Measurements from ENCODE around the gene BNIP1.

BNIP1 gene

GRCh38 chr5:173175523-173175922, 31.2 kb downstream of the BNIP1 start:
- Histone ChIP-seq H3K4me3 (ENCODE audit: low read length) (no peak overlapping the region), H3K27ac (ENCODE audit: low read depth, low read length) (no peak overlapping the region), H3K27me3 (ENCODE audit: control insufficient read depth, insufficient read depth, low read length) (peaks cover 2% of the 10 kb centered on the region), H3K36me3 (ENCODE audit: control insufficient read depth, insufficient read depth, low read length) (no peaks in the 10 kb centered on the region), H3K4me1 (ENCODE audit: control insufficient read depth, insufficient read depth, low read length) (no peaks in the 10 kb centered on the region), H3K9ac (ENCODE audit: low read length) (no peak overlapping the region)

GRCh38 chr5:173178369-173178910, 34.1 kb downstream of the BNIP1 start:
- H3K4me3 ChIP-seq (ENCODE audit: low read length): no peak overlapping the region
- H3K36me3 ChIP-seq (ENCODE audit: control insufficient read depth, insufficient read depth, low read length): no peaks in the 10 kb centered on the region
- no peaks in the 10 kb centered on the region for H3K4me1 ChIP-seq (ENCODE audit: control insufficient read depth, insufficient read depth, low read length)
- no peak overlapping the region for H3K27ac ChIP-seq (ENCODE audit: low read depth, low read length)
- peaks cover 2% of the 10 kb centered on the region for H3K27me3 ChIP-seq (ENCODE audit: control insufficient read depth, insufficient read depth, low read length)
- H3K9ac ChIP-seq (ENCODE audit: low read length): no peak overlapping the region

GRCh38 chr5:173180331-173180730, 36.0 kb downstream of the BNIP1 start:
- no peak overlapping the region for H3K9ac ChIP-seq (ENCODE audit: low read length)
- H3K4me3 ChIP-seq (ENCODE audit: low read length): no peak overlapping the region
- no peak overlapping the region for H3K27ac ChIP-seq (ENCODE audit: low read depth, low read length)
- H3K36me3 ChIP-seq (ENCODE audit: control insufficient read depth, insufficient read depth, low read length): no peaks in the 10 kb centered on the region
- no peaks in the 10 kb centered on the region for H3K4me1 ChIP-seq (ENCODE audit: control insufficient read depth, insufficient read depth, low read length)
- H3K27me3 ChIP-seq (ENCODE audit: control insufficient read depth, insufficient read depth, low read length): peaks cover 2% of the 10 kb centered on the region

DNA sequence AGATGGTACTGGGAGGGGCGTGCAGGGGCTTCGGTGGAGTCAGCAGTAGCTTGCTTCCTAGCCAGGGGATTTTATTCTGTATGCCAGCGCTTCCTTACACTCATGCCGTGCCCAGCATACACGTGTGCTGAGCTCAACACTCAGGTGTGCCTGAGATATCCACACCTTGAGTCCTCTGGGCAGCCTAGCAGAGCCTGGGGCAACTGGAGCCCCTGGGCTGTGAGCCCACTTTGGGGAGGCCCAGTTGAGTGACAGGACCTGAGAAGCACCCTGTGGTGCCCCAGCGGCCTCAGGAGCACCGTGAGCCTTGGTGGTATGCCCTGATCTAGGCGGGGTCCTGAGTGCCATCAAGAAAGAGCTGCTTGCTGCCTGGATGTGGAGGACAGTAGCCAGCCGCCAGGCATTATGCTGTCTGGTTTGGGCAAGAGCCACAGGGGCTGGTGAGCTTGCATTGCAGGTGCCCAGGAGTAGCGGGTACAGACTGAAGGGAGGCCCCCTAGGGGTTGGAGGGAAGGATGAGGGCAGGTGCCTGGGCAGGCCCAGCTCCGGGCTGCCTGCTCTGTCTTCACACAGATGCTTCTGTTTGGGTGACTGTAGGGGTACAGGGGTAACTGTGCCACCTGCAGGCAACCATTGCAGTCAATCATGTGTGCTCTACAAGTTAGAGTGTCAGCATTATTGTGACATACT, 42.9 kb downstream of the BNIP1 start:
- H3K4me1 ChIP-seq (ENCODE audit: control insufficient read depth, insufficient read depth, low read length): no peaks in the 10 kb centered on the region
- H3K27me3 ChIP-seq (ENCODE audit: control insufficient read depth, insufficient read depth, low read length): no peaks in the 10 kb centered on the region
- H3K27ac ChIP-seq (ENCODE audit: low read depth, low read length): no peak overlapping the region
- H3K36me3 ChIP-seq (ENCODE audit: control insufficient read depth, insufficient read depth, low read length): no peaks in the 10 kb centered on the region
- no peak overlapping the region for H3K9ac ChIP-seq (ENCODE audit: low read length)
- no peak overlapping the region for H3K4me3 ChIP-seq (ENCODE audit: low read length)

DNA sequence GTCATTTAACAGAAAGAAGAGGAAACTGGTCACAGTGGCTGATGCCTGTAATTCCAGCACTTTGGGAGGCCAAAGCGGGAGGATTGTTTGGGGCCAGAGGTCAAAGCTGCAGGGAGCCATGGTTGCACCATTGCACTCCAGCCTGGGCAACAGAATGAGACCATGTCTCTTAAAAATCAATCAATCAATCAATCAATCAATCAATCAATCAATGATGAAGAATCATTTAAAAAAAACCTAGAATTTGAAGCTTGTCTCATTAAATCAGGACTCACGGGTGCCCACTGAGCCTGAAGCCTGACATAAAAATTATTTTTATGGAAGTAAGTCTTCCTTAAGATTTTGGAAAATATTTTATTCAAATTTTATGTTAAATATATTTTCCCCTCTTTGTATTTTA, 43.9 kb downstream of the BNIP1 start:
- H3K27me3 ChIP-seq (ENCODE audit: control insufficient read depth, insufficient read depth, low read length): no peaks in the 10 kb centered on the region
- H3K4me1 ChIP-seq (ENCODE audit: control insufficient read depth, insufficient read depth, low read length): no peaks in the 10 kb centered on the region
- H3K36me3 ChIP-seq (ENCODE audit: control insufficient read depth, insufficient read depth, low read length): no peaks in the 10 kb centered on the region
- no peak overlapping the region for H3K9ac ChIP-seq (ENCODE audit: low read length)
- no peak overlapping the region for H3K4me3 ChIP-seq (ENCODE audit: low read length)
- no peak overlapping the region for H3K27ac ChIP-seq (ENCODE audit: low read depth, low read length)

DNA sequence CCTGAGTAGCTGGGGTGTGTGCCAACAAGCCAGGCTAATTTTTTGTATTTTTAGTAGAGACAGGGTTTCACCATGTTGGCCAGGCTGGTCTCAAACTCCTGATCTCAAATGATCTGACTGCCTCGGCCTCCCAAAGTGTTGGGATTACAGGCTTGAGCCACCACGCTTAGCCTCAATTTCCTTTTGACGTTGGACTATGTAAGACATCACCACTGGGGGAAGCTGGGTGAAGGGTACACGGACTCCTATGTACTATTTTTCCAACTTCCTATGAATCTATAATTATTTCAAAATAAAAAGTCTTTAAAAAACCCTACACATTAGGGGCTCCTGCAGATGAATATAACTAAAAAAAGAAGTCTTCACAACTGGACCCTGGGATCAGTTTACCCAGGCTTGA, 46.7 kb downstream of the BNIP1 start:
- H3K27me3 ChIP-seq (ENCODE audit: control insufficient read depth, insufficient read depth, low read length): no peaks in the 10 kb centered on the region
- H3K4me1 ChIP-seq (ENCODE audit: control insufficient read depth, insufficient read depth, low read length): no peaks in the 10 kb centered on the region
- H3K4me3 ChIP-seq (ENCODE audit: low read length): no peak overlapping the region
- H3K36me3 ChIP-seq (ENCODE audit: control insufficient read depth, insufficient read depth, low read length): no peaks in the 10 kb centered on the region
- no peak overlapping the region for H3K9ac ChIP-seq (ENCODE audit: low read length)
- H3K27ac ChIP-seq (ENCODE audit: low read depth, low read length): no peak overlapping the region

DNA sequence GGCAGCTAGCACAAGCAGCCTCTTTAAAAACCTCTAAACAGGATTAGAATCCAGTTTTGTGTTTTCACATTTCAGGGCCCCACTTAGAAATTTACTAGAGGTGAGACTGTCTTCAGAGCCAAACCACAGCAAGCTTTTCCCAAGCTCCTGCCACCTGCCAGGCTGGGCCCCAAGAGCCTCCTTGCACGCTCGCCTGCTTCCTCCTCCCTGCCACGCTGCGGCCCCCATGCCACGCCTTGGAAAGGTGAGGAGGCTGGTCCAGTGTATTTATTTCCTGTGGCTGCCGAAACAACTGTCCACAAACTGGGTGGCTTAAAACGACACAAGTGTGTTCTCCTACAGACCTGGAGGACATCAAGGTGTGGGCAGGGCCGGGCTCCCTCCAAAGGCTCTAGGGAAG, 47.2 kb downstream of the BNIP1 start:
- no peak overlapping the region for H3K9ac ChIP-seq (ENCODE audit: low read length)
- H3K27me3 ChIP-seq (ENCODE audit: control insufficient read depth, insufficient read depth, low read length): peaks cover under 1% of the 10 kb centered on the region
- no peaks in the 10 kb centered on the region for H3K4me1 ChIP-seq (ENCODE audit: control insufficient read depth, insufficient read depth, low read length)
- no peaks in the 10 kb centered on the region for H3K36me3 ChIP-seq (ENCODE audit: control insufficient read depth, insufficient read depth, low read length)
- no peak overlapping the region for H3K27ac ChIP-seq (ENCODE audit: low read depth, low read length)
- no peak overlapping the region for H3K4me3 ChIP-seq (ENCODE audit: low read length)

DNA sequence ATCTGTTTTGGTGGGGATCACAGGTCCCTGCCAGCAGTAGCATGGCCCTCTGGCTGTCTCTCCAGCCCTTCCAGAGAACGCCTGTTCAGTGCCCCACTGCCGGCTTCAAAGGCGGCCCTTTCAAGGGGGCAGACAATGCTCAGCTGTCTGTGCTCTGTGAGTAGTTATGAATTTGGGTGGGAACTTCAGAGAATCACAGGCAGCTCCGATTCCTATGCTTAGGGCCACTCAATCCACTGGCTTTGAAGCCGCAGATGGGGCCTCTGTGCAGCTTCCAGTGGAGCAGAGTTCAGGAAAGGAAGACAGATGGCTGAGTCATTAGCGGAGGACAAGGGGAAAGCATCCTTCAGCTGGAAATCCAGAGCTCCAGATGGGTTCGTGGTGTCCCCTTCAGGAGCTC, 48.2 kb downstream of the BNIP1 start:
- H3K36me3 ChIP-seq (ENCODE audit: control insufficient read depth, insufficient read depth, low read length): no peaks in the 10 kb centered on the region
- peaks cover 3% of the 10 kb centered on the region for H3K27me3 ChIP-seq (ENCODE audit: control insufficient read depth, insufficient read depth, low read length)
- H3K4me3 ChIP-seq (ENCODE audit: low read length): no peak overlapping the region
- H3K9ac ChIP-seq (ENCODE audit: low read length): no peak overlapping the region
- H3K27ac ChIP-seq (ENCODE audit: low read depth, low read length): no peak overlapping the region
- no peaks in the 10 kb centered on the region for H3K4me1 ChIP-seq (ENCODE audit: control insufficient read depth, insufficient read depth, low read length)

GRCh38 chr5:173196133-173196952, 52.0 kb downstream of the BNIP1 start:
- H3K36me3 ChIP-seq (ENCODE audit: control insufficient read depth, insufficient read depth, low read length): no peaks in the 10 kb centered on the region
- peaks cover 7% of the 10 kb centered on the region for H3K27me3 ChIP-seq (ENCODE audit: control insufficient read depth, insufficient read depth, low read length)
- H3K4me1 ChIP-seq (ENCODE audit: control insufficient read depth, insufficient read depth, low read length): no peaks in the 10 kb centered on the region
- no peak overlapping the region for H3K27ac ChIP-seq (ENCODE audit: low read depth, low read length)
- H3K9ac ChIP-seq (ENCODE audit: low read length): no peak overlapping the region
- no peak overlapping the region for H3K4me3 ChIP-seq (ENCODE audit: low read length)

GRCh38 chr5:173197375-173197891, 53.1 kb downstream of the BNIP1 start:
- no peak overlapping the region for H3K27ac ChIP-seq (ENCODE audit: low read depth, low read length)

DNA sequence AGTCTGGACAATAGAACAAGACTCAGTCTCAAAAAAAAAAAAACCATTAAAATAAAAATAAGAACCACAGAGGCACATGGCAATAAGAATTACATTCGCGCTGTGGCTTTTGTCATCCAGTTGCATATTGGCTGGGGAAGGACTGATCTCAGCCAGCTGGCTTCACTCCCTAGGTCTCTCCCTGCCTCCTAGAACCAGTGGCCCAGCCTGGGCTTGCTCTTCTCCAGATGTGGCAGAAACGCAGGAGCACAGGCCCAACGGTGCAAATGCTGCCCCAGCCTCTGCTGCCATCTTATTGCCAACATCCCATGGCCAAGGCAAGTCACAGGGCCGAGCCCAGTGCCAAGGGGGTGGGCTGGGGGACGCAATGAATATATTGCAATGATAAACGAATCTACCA, 53.7 kb downstream of the BNIP1 start:
- Histone ChIP-seq H3K36me3 (ENCODE audit: control insufficient read depth, insufficient read depth, low read length) (no peaks in the 10 kb centered on the region), H3K9ac (ENCODE audit: low read length) (no peak overlapping the region), H3K27me3 (ENCODE audit: control insufficient read depth, insufficient read depth, low read length) (peaks cover 10% of the 10 kb centered on the region)

More at GRCh38 chr5:173197375-173197891, 53.1 kb downstream of the BNIP1 start:
- peaks cover 7% of the 10 kb centered on the region for H3K27me3 ChIP-seq (ENCODE audit: control insufficient read depth, insufficient read depth, low read length)
- no peak overlapping the region for H3K9ac ChIP-seq (ENCODE audit: low read length)
- H3K4me3 ChIP-seq (ENCODE audit: low read length): no peak overlapping the region
- no peaks in the 10 kb centered on the region for H3K36me3 ChIP-seq (ENCODE audit: control insufficient read depth, insufficient read depth, low read length)
- H3K4me1 ChIP-seq (ENCODE audit: control insufficient read depth, insufficient read depth, low read length): no peaks in the 10 kb centered on the region

DNA sequence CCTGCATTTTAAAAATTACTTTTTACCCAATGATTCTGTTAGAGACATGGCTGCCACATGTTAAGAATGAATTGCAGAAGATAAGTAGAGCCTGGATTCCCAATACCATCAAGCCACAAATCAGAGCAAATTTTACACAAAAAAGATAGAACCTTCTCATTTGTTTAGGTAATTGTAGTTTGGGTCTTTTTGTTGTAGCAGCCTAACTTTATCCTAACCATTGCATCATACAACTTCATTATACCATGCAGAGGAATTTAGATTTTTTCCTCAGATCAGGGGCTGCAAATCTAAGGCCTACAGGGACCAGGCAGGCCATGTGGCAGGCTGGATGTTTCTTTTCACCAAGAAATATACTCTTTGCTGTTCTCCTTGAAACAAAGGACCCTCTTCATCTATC, 56.0 kb downstream of the BNIP1 start:
- no peaks in the 10 kb centered on the region for H3K36me3 ChIP-seq (ENCODE audit: control insufficient read depth, insufficient read depth, low read length)
- H3K4me1 ChIP-seq (ENCODE audit: control insufficient read depth, insufficient read depth, low read length): no peaks in the 10 kb centered on the region
- peaks cover 12% of the 10 kb centered on the region for H3K27me3 ChIP-seq (ENCODE audit: control insufficient read depth, insufficient read depth, low read length)
- no peak overlapping the region for H3K4me3 ChIP-seq (ENCODE audit: low read length)
- H3K9ac ChIP-seq (ENCODE audit: low read length): no peak overlapping the region
- no peak overlapping the region for H3K27ac ChIP-seq (ENCODE audit: low read depth, low read length)

More for the DNA sequence above, 53.7 kb downstream of the BNIP1 start:
- Histone ChIP-seq H3K27ac (ENCODE audit: low read depth, low read length) (no peak overlapping the region), H3K4me1 (ENCODE audit: control insufficient read depth, insufficient read depth, low read length) (no peaks in the 10 kb centered on the region), H3K4me3 (ENCODE audit: low read length) (no peak overlapping the region)
